IPS-15b (cell line): ENCODE data around the gene ARHGEF10L.

Experiments
- H3K27me3 ChIP-seq: one replicate; pipeline ENCODE4 v1.6.1; 2013; ENCODE audit warnings: low read length; ENCODE audit not compliant: control insufficient read depth, insufficient read depth
- H3K36me3 ChIP-seq: one replicate; pipeline ENCODE4 v1.6.1; 2013; ENCODE audit warnings: low read length; ENCODE audit not compliant: control insufficient read depth, insufficient read depth
- H3K4me1 ChIP-seq: one replicate; pipeline ENCODE4 v1.6.1; 2013; ENCODE audit warnings: mild to moderate bottlenecking, low read length; ENCODE audit not compliant: control insufficient read depth, insufficient read depth
- H3K4me3 ChIP-seq: one replicate; pipeline ENCODE4 v1.5.1; 2013; ENCODE audit warnings: low read depth, low read length
- H3K9ac ChIP-seq: one replicate; pipeline ENCODE4 v1.6.1; 2013; ENCODE audit warnings: low read depth, mild to moderate bottlenecking, low read length
- H3K9me3 ChIP-seq: one replicate; pipeline ENCODE4 v1.6.1; 2013; ENCODE audit warnings: mild to moderate bottlenecking, low read length; ENCODE audit not compliant: control insufficient read depth, insufficient read depth

The ARHGEF10L gene

GRCh38 chr1:17606826-17607440 is 67.4 kb downstream of the ARHGEF10L start:
- Histone ChIP-seq H3K9ac (no peak overlapping the region), H3K4me1 (no peaks in the 10 kb centered on the region), H3K27me3 (no peaks in the 10 kb centered on the region), H3K36me3 (peaks cover 17% of the 10 kb centered on the region), H3K4me3 (no peak overlapping the region), H3K9me3 (no peaks in the 10 kb centered on the region)

DNA sequence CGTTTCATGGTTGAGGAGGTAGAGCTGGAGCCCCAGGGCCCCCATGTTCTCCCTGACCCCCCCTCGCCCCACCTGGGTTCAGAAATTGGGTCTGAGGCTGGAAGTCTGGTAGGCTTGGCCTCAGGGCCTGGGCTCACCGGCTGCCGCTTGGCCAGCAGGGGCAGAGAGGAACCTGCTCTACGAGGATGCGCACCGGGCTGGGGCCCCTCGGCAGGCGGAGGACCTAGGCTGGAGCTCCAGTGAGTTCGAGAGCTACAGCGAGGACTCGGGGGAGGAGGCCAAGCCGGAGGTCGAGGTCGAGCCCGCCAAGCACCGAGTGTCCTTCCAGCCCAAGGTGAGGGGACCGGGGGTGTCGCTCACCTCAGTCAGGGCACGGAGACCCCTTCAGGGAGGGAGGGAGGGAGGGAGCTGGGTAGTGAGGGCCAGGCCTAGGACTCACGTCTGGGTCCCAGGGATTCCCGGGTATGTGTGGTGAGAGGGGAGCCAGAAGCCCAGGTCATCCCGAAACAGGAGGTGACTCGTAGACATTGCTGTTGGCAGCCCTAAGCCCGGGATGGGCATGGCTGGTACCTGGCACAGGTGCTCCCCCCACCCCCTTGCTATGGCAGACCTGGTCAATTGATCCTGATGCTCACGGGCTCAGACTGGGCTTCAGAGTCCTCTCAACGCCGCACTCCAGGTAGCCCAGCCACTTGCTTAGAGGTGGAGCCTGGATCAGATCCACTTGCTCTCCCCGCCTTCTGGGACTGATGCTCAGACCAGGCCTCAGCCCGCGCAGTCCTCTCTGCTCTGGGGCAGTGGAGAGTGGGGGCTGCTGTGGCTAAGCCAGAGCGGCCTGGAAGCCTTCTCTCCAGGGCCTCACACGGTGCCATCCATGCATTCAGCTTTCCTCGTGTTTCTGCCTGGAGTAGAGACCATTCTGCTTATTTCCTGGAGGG is 68.4 kb downstream of the ARHGEF10L start:
- Histone ChIP-seq H3K36me3 (peaks cover 17% of the 10 kb centered on the region), H3K9ac (no peak overlapping the region)

DNA sequence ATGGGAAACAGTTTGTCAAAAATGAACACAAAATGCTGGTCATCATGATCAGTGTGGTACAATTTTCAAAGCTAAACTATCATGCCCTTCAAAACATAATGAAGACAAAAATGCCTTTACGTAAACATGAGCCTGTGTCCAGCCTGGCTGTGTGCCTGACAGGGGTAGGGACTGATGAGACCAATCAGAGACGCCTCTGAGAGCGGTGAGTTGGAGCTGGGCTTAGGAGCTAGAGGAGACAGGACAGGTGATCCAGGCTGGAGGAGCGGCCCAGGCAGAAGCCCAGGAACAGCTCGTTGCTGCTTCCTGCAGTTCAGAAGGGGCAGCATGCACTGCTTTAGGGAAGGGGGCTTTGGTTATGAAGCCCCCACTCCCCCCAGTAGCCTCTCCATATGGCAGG is 70.0 kb downstream of the ARHGEF10L start:
- no peak overlapping the region for H3K9ac ChIP-seq
- H3K27me3 ChIP-seq = no peaks in the 10 kb centered on the region
- no peak overlapping the region for H3K4me3 ChIP-seq
- no peaks in the 10 kb centered on the region for H3K9me3 ChIP-seq
- H3K4me1 ChIP-seq = no peaks in the 10 kb centered on the region
- H3K36me3 ChIP-seq = peaks cover 14% of the 10 kb centered on the region

More for the DNA sequence above, 68.4 kb downstream of the ARHGEF10L start:
- Histone ChIP-seq H3K9me3 (no peaks in the 10 kb centered on the region), H3K4me3 (no peak overlapping the region), H3K27me3 (no peaks in the 10 kb centered on the region), H3K4me1 (no peaks in the 10 kb centered on the region)

GRCh38 chr1:17610085-17610484 is 70.6 kb downstream of the ARHGEF10L start:
- H3K9ac ChIP-seq = no peak overlapping the region
- no peaks in the 10 kb centered on the region for H3K27me3 ChIP-seq
- H3K4me1 ChIP-seq = no peaks in the 10 kb centered on the region
- no peak overlapping the region for H3K4me3 ChIP-seq
- peaks cover 9% of the 10 kb centered on the region for H3K36me3 ChIP-seq
- H3K9me3 ChIP-seq = no peaks in the 10 kb centered on the region

- H3K9ac ChIP-seq = no peak overlapping the region
- no peaks in the 10 kb centered on the region for H3K27me3 ChIP-seq
- peaks cover 8% of the 10 kb centered on the region for H3K36me3 ChIP-seq
- H3K9me3 ChIP-seq = no peaks in the 10 kb centered on the region
- H3K4me1 ChIP-seq = no peaks in the 10 kb centered on the region
- H3K4me3 ChIP-seq = no peak overlapping the region
Observed at GRCh38 chr1:17610713-17611112, 71.2 kb downstream of the ARHGEF10L start.

DNA sequence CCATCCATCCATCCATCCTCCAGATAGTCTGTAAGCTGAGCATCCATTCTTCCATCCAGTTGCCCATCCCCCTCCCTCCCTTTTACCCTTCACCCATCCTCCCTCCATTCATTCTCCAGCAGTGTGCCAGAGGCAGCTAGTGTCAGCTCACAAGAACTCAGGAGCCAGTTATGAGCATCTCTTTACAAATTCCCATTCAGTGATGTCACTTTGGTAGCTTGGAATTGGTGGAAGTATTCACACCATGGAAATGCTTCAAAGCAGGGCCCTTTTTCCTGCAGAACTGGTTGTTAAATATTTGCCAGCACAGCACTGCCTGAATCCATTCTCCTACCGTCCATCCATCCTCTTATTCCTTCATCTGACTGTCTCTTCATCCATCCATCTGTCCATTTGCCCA is 72.5 kb downstream of the ARHGEF10L start:
- H3K9ac ChIP-seq = no peak overlapping the region
- H3K27me3 ChIP-seq = no peaks in the 10 kb centered on the region
- H3K4me3 ChIP-seq = no peak overlapping the region
- no peaks in the 10 kb centered on the region for H3K4me1 ChIP-seq
- no peaks in the 10 kb centered on the region for H3K9me3 ChIP-seq
- peaks cover 8% of the 10 kb centered on the region for H3K36me3 ChIP-seq

DNA sequence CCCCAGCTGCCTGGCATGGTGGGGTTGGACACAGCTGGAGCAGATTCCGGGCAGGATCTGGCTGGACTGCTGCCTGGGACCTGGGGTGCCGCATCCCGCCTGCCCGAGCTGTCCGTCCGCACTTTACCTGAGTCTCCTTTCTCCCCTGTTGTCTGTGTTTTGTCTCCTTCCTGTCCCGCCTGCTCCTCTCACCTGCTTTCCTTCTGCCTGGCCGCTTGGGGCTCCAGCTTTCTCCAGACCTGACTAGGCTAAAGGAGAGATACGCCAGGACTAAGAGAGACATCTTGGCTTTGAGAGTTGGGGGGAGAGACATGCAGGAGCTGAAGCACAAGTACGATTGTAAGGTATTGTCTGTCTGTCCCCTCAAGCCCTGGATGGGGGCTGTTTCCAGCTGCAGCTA is 73.3 kb downstream of the ARHGEF10L start:
- Histone ChIP-seq H3K36me3 (peaks cover 5% of the 10 kb centered on the region), H3K27me3 (no peaks in the 10 kb centered on the region), H3K4me3 (no peak overlapping the region), H3K4me1 (no peaks in the 10 kb centered on the region), H3K9ac (no peak overlapping the region), H3K9me3 (no peaks in the 10 kb centered on the region)

- Histone ChIP-seq H3K9me3 (no peaks in the 10 kb centered on the region), H3K36me3 (no peaks in the 10 kb centered on the region), H3K27me3 (no peaks in the 10 kb centered on the region), H3K4me1 (no peaks in the 10 kb centered on the region), H3K4me3 (no peak overlapping the region), H3K9ac (no peak overlapping the region)
Observed at GRCh38 chr1:17614586-17614985, 75.1 kb downstream of the ARHGEF10L start.

DNA sequence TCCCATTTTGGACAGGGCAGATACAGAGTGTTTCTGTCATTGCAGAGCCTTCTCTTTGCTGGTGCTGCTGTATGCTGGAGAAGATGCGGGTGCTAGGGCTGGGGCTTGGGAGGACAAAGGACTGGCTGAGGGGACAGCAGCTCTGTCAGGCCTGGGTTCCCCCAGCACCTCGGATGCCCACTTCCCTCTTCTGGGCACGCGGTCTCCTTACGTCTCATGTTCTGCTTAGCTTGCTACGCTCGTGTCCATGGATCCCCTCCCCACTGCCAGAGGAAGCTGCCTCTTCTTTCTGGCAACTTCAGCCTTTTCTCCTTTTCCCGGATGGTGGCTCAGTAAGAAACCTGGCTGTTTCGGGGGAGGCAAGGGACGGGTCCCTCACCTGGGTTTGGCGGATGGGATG is 75.7 kb downstream of the ARHGEF10L start:
- no peak overlapping the region for H3K4me3 ChIP-seq
- H3K36me3 ChIP-seq = no peaks in the 10 kb centered on the region
- no peaks in the 10 kb centered on the region for H3K4me1 ChIP-seq

DNA sequence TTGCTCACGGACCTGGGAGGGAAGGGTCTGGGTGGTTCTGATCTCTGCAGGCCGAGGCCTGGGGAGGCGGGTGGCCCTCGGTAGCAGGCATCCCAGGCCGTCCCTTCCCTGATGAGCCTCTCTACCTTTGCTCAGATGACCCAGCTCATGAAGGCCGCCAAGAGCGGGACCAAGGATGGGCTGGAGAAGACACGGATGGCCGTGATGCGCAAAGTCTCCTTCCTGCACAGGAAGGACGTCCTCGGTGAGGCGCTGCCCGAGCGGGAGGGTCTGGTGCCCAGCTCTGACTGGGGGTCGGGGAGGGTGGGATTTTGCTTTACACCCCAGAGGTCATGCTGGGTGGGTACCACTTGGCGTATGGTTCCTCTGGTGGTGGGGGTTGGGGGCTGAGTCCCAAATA is 76.5 kb downstream of the ARHGEF10L start:
- H3K9me3 ChIP-seq = no peaks in the 10 kb centered on the region
- no peak overlapping the region for H3K4me3 ChIP-seq
- H3K36me3 ChIP-seq = no peaks in the 10 kb centered on the region
- H3K9ac ChIP-seq = no peak overlapping the region
- H3K4me1 ChIP-seq = no peaks in the 10 kb centered on the region
- no peaks in the 10 kb centered on the region for H3K27me3 ChIP-seq

More for the DNA sequence above, 75.7 kb downstream of the ARHGEF10L start:
- Histone ChIP-seq H3K9me3 (no peaks in the 10 kb centered on the region), H3K9ac (no peak overlapping the region), H3K27me3 (no peaks in the 10 kb centered on the region)

- Histone ChIP-seq H3K9ac (no peak overlapping the region), H3K27me3 (no peaks in the 10 kb centered on the region), H3K9me3 (no peaks in the 10 kb centered on the region), H3K36me3 (no peaks in the 10 kb centered on the region), H3K4me3 (no peak overlapping the region), H3K4me1 (no peaks in the 10 kb centered on the region)
Observed at GRCh38 chr1:17616731-17617279, 77.3 kb downstream of the ARHGEF10L start.
